OCI-LY3 (cell line): ENCODE data around the gene MAGI2.

Source experiments
- H2AFZ ChIP-seq: fragments of 200-600, 300-600 bp; shearing (Covaris generic); 2 replicates; pipeline ENCODE4 v1.6.0; 2014; ENCODE audit warnings: antibody characterized with exemption, low read depth, low read length
- H3K27ac ChIP-seq: fragments of 200-600, 300-600 bp; sonication (generic); 2 replicates; pipeline ENCODE4 v1.5.1; 2014; ENCODE audit warnings: mild to moderate bottlenecking, low read length, moderate library complexity, mixed read lengths
- H3K27me3 ChIP-seq: fragments of 200-600, 300-600 bp; sonication (generic); 2 replicates; pipeline ENCODE4 v1.6.1; 2014; ENCODE audit warnings: low read depth, low read length, mixed read lengths
- H3K36me3 ChIP-seq: fragments of 200-600, 300-600 bp; sonication (generic); replicated peaks from 2 replicates; pipeline ENCODE3; 2014; ENCODE audit warnings: low read depth, low read length, mixed read lengths
- H3K4me1 ChIP-seq: fragments of 300-600, 200-600 bp; sonication (generic); 2 replicates; pipeline ENCODE4 v1.6.1; 2014; ENCODE audit warnings: low read length, mixed read lengths
- H3K4me2 ChIP-seq: fragments of 200-600, 300-600 bp; sonication (generic); 2 replicates; pipeline ENCODE4 v1.6.1; 2014; ENCODE audit warnings: low read length, mixed read lengths
- H3K4me3 ChIP-seq: fragments of 300-600, 200-600 bp; sonication (generic); 2 replicates; pipeline ENCODE4 v1.5.1; 2014; ENCODE audit warnings: antibody characterized with exemption, mild to moderate bottlenecking, low read length, moderate library complexity
- H3K79me2 ChIP-seq: fragments of 300-600, 200-600 bp; shearing (Covaris generic); 2 replicates; pipeline ENCODE4 v1.6.1; 2014; ENCODE audit warnings: mild to moderate bottlenecking, low read length, mixed read lengths
- H3K9ac ChIP-seq: fragments of 300-600, 200-600 bp; shearing (Covaris generic); 2 replicates; pipeline ENCODE4 v1.6.0; 2014; ENCODE audit warnings: mild to moderate bottlenecking, low read length, moderate library complexity
- H3K9me3 ChIP-seq: fragments of 200-600, 300-600 bp; shearing (Covaris generic); 2 replicates; pipeline ENCODE4 v1.6.1; 2014; ENCODE audit warnings: low read length, mixed read lengths; ENCODE audit not compliant: insufficient read depth
- H4K20me1 ChIP-seq: fragments of 200-600, 300-600 bp; sonication (generic); 2 replicates; pipeline ENCODE4 v1.6.1; 2016; ENCODE audit warnings: low read length, mixed read lengths; ENCODE audit not compliant: insufficient read depth
- EZH2phosphoT487 ChIP-seq: fragments of 200-600 bp; shearing (Covaris generic); IDR thresholded peaks from 2 replicates; pipeline ENCODE4 v1.6.1; 2018; ENCODE audit warnings: antibody characterized with exemption, mixed run types, low read depth
- TF ChIP-seq, protein P1 (sequence below): fragments of 200-600, 300-600 bp; sonication (generic); IDR thresholded peaks from 2 replicates; pipeline ENCODE4 v1.5.1; 2014; ENCODE audit warnings: antibody characterized with exemption, low read length, low read depth

Gene MAGI2

DNA sequence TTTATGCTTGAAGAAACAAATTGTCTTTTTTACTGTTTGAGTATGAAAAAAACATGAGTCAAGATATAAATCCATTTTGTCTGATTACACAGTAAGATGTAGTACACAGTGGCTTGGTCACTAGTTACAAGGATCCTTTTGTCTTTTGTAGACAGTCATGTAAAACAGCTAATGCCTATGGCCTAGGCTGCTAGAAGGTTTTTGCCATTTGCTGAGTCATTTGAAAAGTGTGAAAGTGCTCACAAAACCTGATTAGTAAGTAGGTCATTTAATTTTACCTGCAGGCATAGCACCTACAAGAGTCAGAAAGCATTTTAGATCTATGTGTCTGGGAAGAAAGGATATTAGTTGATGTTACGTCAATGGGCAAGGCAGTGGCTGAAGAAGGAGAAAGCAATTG lies 819.4 kb downstream of the MAGI2 start:
- Histone ChIP-seq H3K9ac (no peak overlapping the region), H2AFZ (no peak overlapping the region), H3K27ac (no peak overlapping the region), H3K79me2 (no peaks in the 10 kb centered on the region), H3K4me1 (no peaks in the 10 kb centered on the region), H3K36me3 (no peaks in the 10 kb centered on the region), H4K20me1 (no peaks in the 10 kb centered on the region), H3K4me2 (no peak overlapping the region), H3K9me3 (no peaks in the 10 kb centered on the region), H3K27me3 (no peaks in the 10 kb centered on the region), H3K4me3 (no peak overlapping the region)
- TF ChIP-seq, protein P1, sequence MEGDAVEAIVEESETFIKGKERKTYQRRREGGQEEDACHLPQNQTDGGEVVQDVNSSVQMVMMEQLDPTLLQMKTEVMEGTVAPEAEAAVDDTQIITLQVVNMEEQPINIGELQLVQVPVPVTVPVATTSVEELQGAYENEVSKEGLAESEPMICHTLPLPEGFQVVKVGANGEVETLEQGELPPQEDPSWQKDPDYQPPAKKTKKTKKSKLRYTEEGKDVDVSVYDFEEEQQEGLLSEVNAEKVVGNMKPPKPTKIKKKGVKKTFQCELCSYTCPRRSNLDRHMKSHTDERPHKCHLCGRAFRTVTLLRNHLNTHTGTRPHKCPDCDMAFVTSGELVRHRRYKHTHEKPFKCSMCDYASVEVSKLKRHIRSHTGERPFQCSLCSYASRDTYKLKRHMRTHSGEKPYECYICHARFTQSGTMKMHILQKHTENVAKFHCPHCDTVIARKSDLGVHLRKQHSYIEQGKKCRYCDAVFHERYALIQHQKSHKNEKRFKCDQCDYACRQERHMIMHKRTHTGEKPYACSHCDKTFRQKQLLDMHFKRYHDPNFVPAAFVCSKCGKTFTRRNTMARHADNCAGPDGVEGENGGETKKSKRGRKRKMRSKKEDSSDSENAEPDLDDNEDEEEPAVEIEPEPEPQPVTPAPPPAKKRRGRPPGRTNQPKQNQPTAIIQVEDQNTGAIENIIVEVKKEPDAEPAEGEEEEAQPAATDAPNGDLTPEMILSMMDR = no peak
- no peak for TF ChIP-seq EZH2phosphoT487

GRCh38 chr7:78620920-78621319 lies 832.5 kb downstream of the MAGI2 start:
- TF ChIP-seq, protein P1 = no peak
- TF ChIP-seq EZH2phosphoT487 = no peak
- Histone ChIP-seq H3K79me2 (no peaks in the 10 kb centered on the region), H2AFZ (no peak overlapping the region), H3K4me2 (no peak overlapping the region), H3K4me3 (no peak overlapping the region), H3K27ac (no peak overlapping the region), H3K4me1 (no peaks in the 10 kb centered on the region), H3K9ac (no peak overlapping the region), H3K9me3 (no peaks in the 10 kb centered on the region), H3K27me3 (no peaks in the 10 kb centered on the region), H3K36me3 (no peaks in the 10 kb centered on the region), H4K20me1 (peaks cover 2% of the 10 kb centered on the region; the same call in 1 of the 2 replicates)

- TF ChIP-seq EZH2phosphoT487 = no peak
- TF ChIP-seq, protein P1 = no peak
- H3K9me3 ChIP-seq = no peaks in the 10 kb centered on the region
Measured at GRCh38 chr7:78616539-78616938, 836.9 kb downstream of the MAGI2 start.

GRCh38 chr7:78609281-78609680 lies 844.2 kb downstream of the MAGI2 start:
- H3K27ac ChIP-seq = no peak overlapping the region
- H3K4me3 ChIP-seq = no peak overlapping the region
- H3K9me3 ChIP-seq = no peaks in the 10 kb centered on the region

More at GRCh38 chr7:78616539-78616938, 836.9 kb downstream of the MAGI2 start:
- H3K27me3 ChIP-seq = no peaks in the 10 kb centered on the region
- H3K79me2 ChIP-seq = no peaks in the 10 kb centered on the region
- H3K27ac ChIP-seq = no peak overlapping the region
- H3K9ac ChIP-seq = no peak overlapping the region
- H3K4me3 ChIP-seq = no peak overlapping the region
- H3K4me1 ChIP-seq = no peaks in the 10 kb centered on the region
- no peak overlapping the region for H3K4me2 ChIP-seq
- H4K20me1 ChIP-seq = peaks cover 2% of the 10 kb centered on the region; the same call in 1 of the 2 replicates
- no peak overlapping the region for H2AFZ ChIP-seq
- no peaks in the 10 kb centered on the region for H3K36me3 ChIP-seq

More at GRCh38 chr7:78609281-78609680, 844.2 kb downstream of the MAGI2 start:
- no peaks in the 10 kb centered on the region for H3K27me3 ChIP-seq
- TF ChIP-seq, protein P1 = no peak
- TF ChIP-seq EZH2phosphoT487 = no peak
- 0 out of 2 replicates have a peak, but pooled peaks cover 3% of the 10 kb centered on the region for H4K20me1 ChIP-seq
- H3K4me2 ChIP-seq = no peak overlapping the region
- no peaks in the 10 kb centered on the region for H3K4me1 ChIP-seq
- H3K36me3 ChIP-seq = no peaks in the 10 kb centered on the region
- no peaks in the 10 kb centered on the region for H3K79me2 ChIP-seq
- no peak overlapping the region for H2AFZ ChIP-seq
- no peak overlapping the region for H3K9ac ChIP-seq
